GM06990 (cell line): Measurements from ENCODE around the gene RAB8B.
A peak's percentile ranks its signal among the peaks of the same experiment; 100 is the strongest.
"Not testable (repeated sequence)": the region's sequence is repeated elsewhere in the genome, so short reads cannot be mapped to it uniquely, and the experiment has no call there.

ENCODE experiments used
- DNase-seq: peaks from one replicate; pipeline ENCODE4 v3.0.0-alpha.2; 2011; ENCODE audit not compliant: insufficient read length; ENCODE audit errors: extremely low read depth
- H3K27me3 ChIP-seq: replicated peaks from 2 replicates; pipeline ENCODE4 v1.6.0; 2011; ENCODE audit warnings: low read length; ENCODE audit not compliant: control insufficient read depth, insufficient read depth
- H3K36me3 ChIP-seq: 2 replicates; pipeline ENCODE4 v1.5.1; 2011; ENCODE audit warnings: low read length; ENCODE audit not compliant: control insufficient read depth, insufficient read depth
- H3K4me3 ChIP-seq: replicated peaks from 2 replicates; pipeline ENCODE4 v1.5.1; 2011; ENCODE audit warnings: low read depth, mild to moderate bottlenecking, control low read depth, low read length
- TF ChIP-seq, protein P1 (sequence below): IDR thresholded peaks from 2 replicates; pipeline ENCODE4 v1.5.1; 2011; ENCODE audit warnings: low read length, control low read depth, mild to moderate bottlenecking, inconsistent platforms; ENCODE audit not compliant: insufficient read depth, poor library complexity, severe bottlenecking

The RAB8B gene

DNA sequence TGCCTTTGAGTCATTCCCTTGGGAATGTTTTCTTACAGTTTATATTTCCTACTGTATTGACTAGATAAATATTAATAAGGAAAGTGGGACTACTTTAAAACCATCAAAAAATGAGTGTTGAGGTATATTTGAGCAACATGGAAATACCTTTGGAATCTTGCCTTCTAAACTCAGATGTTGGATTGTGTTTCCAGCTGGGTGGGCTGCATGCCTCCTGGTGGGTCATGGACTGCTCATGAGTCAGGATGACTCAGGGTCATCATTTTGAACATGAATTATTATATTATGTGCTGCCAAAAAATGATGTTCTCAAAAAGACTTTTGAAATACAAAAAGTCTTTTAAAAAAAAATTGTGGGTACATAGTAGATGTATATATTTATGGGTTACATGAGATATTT, 46.9 kb downstream of the RAB8B start:
- no peak overlapping the region for H3K4me3 ChIP-seq
- DNase-seq = no peak
- H3K27me3 ChIP-seq = no peaks in the 10 kb centered on the region
- TF ChIP-seq, protein P1, sequence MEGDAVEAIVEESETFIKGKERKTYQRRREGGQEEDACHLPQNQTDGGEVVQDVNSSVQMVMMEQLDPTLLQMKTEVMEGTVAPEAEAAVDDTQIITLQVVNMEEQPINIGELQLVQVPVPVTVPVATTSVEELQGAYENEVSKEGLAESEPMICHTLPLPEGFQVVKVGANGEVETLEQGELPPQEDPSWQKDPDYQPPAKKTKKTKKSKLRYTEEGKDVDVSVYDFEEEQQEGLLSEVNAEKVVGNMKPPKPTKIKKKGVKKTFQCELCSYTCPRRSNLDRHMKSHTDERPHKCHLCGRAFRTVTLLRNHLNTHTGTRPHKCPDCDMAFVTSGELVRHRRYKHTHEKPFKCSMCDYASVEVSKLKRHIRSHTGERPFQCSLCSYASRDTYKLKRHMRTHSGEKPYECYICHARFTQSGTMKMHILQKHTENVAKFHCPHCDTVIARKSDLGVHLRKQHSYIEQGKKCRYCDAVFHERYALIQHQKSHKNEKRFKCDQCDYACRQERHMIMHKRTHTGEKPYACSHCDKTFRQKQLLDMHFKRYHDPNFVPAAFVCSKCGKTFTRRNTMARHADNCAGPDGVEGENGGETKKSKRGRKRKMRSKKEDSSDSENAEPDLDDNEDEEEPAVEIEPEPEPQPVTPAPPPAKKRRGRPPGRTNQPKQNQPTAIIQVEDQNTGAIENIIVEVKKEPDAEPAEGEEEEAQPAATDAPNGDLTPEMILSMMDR = no peak
- peaks cover 2% of the 10 kb centered on the region for H3K36me3 ChIP-seq

GRCh38 chr15:63237086-63237485, 47.7 kb downstream of the RAB8B start:
- H3K36me3 ChIP-seq, H3K27me3 ChIP-seq, H3K4me3 ChIP-seq, DNase-seq: not testable (repeated sequence)

- peaks cover 2% of the 10 kb centered on the region for H3K36me3 ChIP-seq
- TF ChIP-seq, protein P1 = no peak
- no peak for DNase-seq
- H3K27me3 ChIP-seq = no peaks in the 10 kb centered on the region
- H3K4me3 ChIP-seq = no peak overlapping the region
Measured at GRCh38 chr15:63238171-63238570, 48.8 kb downstream of the RAB8B start.

DNA sequence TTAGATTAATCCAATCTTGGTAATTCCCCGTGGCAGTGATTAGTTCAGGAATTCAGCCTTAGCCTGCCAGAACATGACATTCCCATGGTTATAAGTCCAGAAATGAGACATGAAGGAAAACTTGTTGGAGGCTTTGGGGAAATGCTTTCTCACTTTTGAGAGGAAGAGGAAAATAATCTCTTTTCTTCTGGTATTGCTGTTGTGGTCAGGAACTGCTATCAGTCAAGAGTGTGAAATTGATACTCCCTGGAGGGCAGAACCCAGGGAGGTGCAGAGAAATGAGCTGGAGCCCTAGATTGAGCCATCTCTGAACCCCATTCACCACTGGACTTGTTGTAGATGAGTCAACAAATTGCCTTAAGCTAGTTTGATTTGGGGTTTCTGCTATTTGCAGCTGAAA, 49.4 kb downstream of the RAB8B start:
- H3K27me3 ChIP-seq = no peaks in the 10 kb centered on the region
- H3K4me3 ChIP-seq = no peak overlapping the region
- peaks cover 2% of the 10 kb centered on the region for H3K36me3 ChIP-seq
- TF ChIP-seq, protein P1 = no peak
- peak; percentile 48 for DNase-seq

- DNase-seq = no peak
- TF ChIP-seq, protein P1 = no peak
- H3K4me3 ChIP-seq = no peak overlapping the region
- H3K36me3 ChIP-seq = no peaks in the 10 kb centered on the region; the same call in 1 of the 2 replicates
- H3K27me3 ChIP-seq = no peaks in the 10 kb centered on the region
Measured at GRCh38 chr15:63240109-63240508, 50.7 kb downstream of the RAB8B start.

- no peak overlapping the region for H3K4me3 ChIP-seq
- H3K27me3 ChIP-seq = no peaks in the 10 kb centered on the region
- DNase-seq = no peak
- TF ChIP-seq, protein P1 = no peak
- no peaks in the 10 kb centered on the region; the same call in none of the 2 replicates for H3K36me3 ChIP-seq
Measured at GRCh38 chr15:63241316-63241715, 51.9 kb downstream of the RAB8B start.
